H9 (cell line): ENCODE measurements around the gene ILK. TPM values are rescaled to one million over a fixed set of nuclear protein-coding genes. Genes with fewer than 3 reads are reported as not detected.
A peak's percentile ranks its signal among the peaks of the same experiment; 100 is the strongest.

Source experiments
- DNase-seq: peaks from one replicate; pipeline ENCODE4 v3.0.0-alpha.2; 2017
- H2AFZ ChIP-seq: one replicate; pipeline ENCODE4 v1.6.1; 2013; ENCODE audit warnings: mild to moderate bottlenecking, low read length, control low read depth, moderate library complexity
- H2AK5ac ChIP-seq: 2 replicates; pipeline ENCODE4 v1.6.1; 2013; ENCODE audit warnings: low read length, control low read depth, mixed read lengths; ENCODE audit not compliant: insufficient read length
- H2BK120ac ChIP-seq: one replicate; pipeline ENCODE4 v1.6.1; 2013; ENCODE audit warnings: low read depth, mild to moderate bottlenecking, low read length, control low read depth, inconsistent platforms; ENCODE audit not compliant: poor library complexity, severe bottlenecking
- H2BK12ac ChIP-seq: 2 replicates; pipeline ENCODE4 v1.6.1; 2013; ENCODE audit warnings: low read length, control low read depth, mixed read lengths, low read depth; ENCODE audit not compliant: insufficient read length
- H2BK15ac ChIP-seq: 2 replicates; pipeline ENCODE4 v1.6.1; 2013; ENCODE audit warnings: low read depth, low read length, control low read depth
- H2BK20ac ChIP-seq: one replicate; pipeline ENCODE4 v1.6.1; 2013; ENCODE audit warnings: low read depth, mild to moderate bottlenecking, low read length, control low read depth, inconsistent platforms; ENCODE audit not compliant: poor library complexity, severe bottlenecking
- H2BK5ac ChIP-seq: 2 replicates; pipeline ENCODE4 v1.6.1; 2013; ENCODE audit warnings: low read length, control low read depth, mixed read lengths; ENCODE audit not compliant: insufficient read length
- H3K14ac ChIP-seq: 2 replicates; pipeline ENCODE4 v1.6.1; 2013; ENCODE audit warnings: low read length, control low read depth; ENCODE audit not compliant: insufficient read depth
- H3K18ac ChIP-seq: 2 replicates; pipeline ENCODE4 v1.6.1; 2013; ENCODE audit warnings: low read depth, mild to moderate bottlenecking, mixed read lengths, low read length, control low read depth; ENCODE audit not compliant: insufficient read length
- H3K23ac ChIP-seq: 2 replicates; pipeline ENCODE4 v1.6.1; 2013; ENCODE audit warnings: low read length, control low read depth, mixed read lengths, low read depth; ENCODE audit not compliant: insufficient read length
- H3K23me2 ChIP-seq: 2 replicates; pipeline ENCODE4 v1.6.1; 2013; ENCODE audit warnings: low read depth, mild to moderate bottlenecking, mixed read lengths, low read length, control low read depth; ENCODE audit not compliant: insufficient read length, poor library complexity, severe bottlenecking
- H3K27ac ChIP-seq: 2 replicates; pipeline ENCODE4 v1.5.1; 2013; ENCODE audit warnings: low read length, control low read depth, mixed read lengths, low read depth; ENCODE audit not compliant: insufficient read length
- H3K27me3 ChIP-seq: 2 replicates; pipeline ENCODE4 v1.6.1; 2013; ENCODE audit warnings: low read length, control low read depth, inconsistent platforms; ENCODE audit not compliant: insufficient read depth
- H3K4ac ChIP-seq: 2 replicates; pipeline ENCODE4 v1.6.1; 2013; ENCODE audit warnings: low read depth, mild to moderate bottlenecking, control low read depth, inconsistent platforms, low read length, moderate library complexity
- H3K4me1 ChIP-seq: 2 replicates; pipeline ENCODE4 v1.6.1; 2013; ENCODE audit warnings: low read length, control low read depth, inconsistent platforms; ENCODE audit not compliant: insufficient read depth
- H3K4me2 ChIP-seq: 2 replicates; pipeline ENCODE4 v1.6.1; 2013; ENCODE audit warnings: low read length, control low read depth, mixed read lengths; ENCODE audit not compliant: insufficient read length, insufficient read depth
- H3K56ac ChIP-seq: 2 replicates; pipeline ENCODE4 v1.6.1; 2013; ENCODE audit warnings: low read depth, mild to moderate bottlenecking, mixed read lengths, low read length, control low read depth; ENCODE audit not compliant: insufficient read length
- H3K79me1 ChIP-seq: 2 replicates; pipeline ENCODE4 v1.6.1; 2013; ENCODE audit warnings: low read depth, mild to moderate bottlenecking, moderate library complexity, low read length, control low read depth, inconsistent platforms; ENCODE audit not compliant: insufficient read depth, poor library complexity, severe bottlenecking
- H3K79me2 ChIP-seq: 2 replicates; pipeline ENCODE4 v1.6.1; 2013; ENCODE audit warnings: low read length, control low read depth, inconsistent platforms; ENCODE audit not compliant: insufficient read depth
- H3K9ac ChIP-seq: 2 replicates; pipeline ENCODE4 v1.6.1; 2013; ENCODE audit warnings: low read length, control low read depth, mixed read lengths; ENCODE audit not compliant: insufficient read length; ENCODE audit errors: extremely low read depth
- H3K9me3 ChIP-seq: one replicate; pipeline ENCODE4 v1.6.1; 2013; ENCODE audit warnings: low read depth, low read length, inconsistent platforms; ENCODE audit not compliant: control insufficient read depth
- H3T11ph ChIP-seq: one replicate; pipeline ENCODE4 v1.6.1; 2013; ENCODE audit warnings: mild to moderate bottlenecking, low read length, control low read depth, inconsistent platforms
- H4K20me1 ChIP-seq: one replicate; pipeline ENCODE4 v1.6.1; 2013; ENCODE audit not compliant: control insufficient read depth, insufficient read length, insufficient read depth
- H4K5ac ChIP-seq: 2 replicates; pipeline ENCODE4 v1.6.1; 2013; ENCODE audit warnings: low read depth, mild to moderate bottlenecking, mixed read lengths, low read length, control low read depth; ENCODE audit not compliant: insufficient read length
- H4K8ac ChIP-seq: replicated peaks from 2 replicates; pipeline ENCODE4 v1.6.1; 2013; ENCODE audit warnings: low read length, control low read depth, mixed read lengths, low read depth; ENCODE audit not compliant: insufficient read length
- H4K91ac ChIP-seq: 2 replicates; pipeline ENCODE4 v1.6.1; 2013; ENCODE audit warnings: low read depth, mild to moderate bottlenecking, moderate library complexity, mixed read lengths, low read length, control low read depth; ENCODE audit not compliant: insufficient read length
- H3K27ac Mint-ChIP-seq, 3 experiments: 2 replicates in 2 of 3; 3 replicates in 1 of 3; pipeline ENCODE4 v1.8.0; 2020 to 2021; ENCODE audit warnings: mixed read lengths in 3 of 3, mild to moderate bottlenecking in 1 of 3, moderate library complexity in 1 of 3
- H3K27me3 Mint-ChIP-seq: 2 replicates; pipeline ENCODE4 v1.8.0; 2021; ENCODE audit warnings: low read depth, mild to moderate bottlenecking, moderate library complexity, mixed read lengths
- H3K36me3 Mint-ChIP-seq, 3 experiments: 2 replicates in 2 of 3; 3 replicates in 1 of 3; pipeline ENCODE4 v1.8.0; 2020 to 2021; ENCODE audit warnings: low read depth in 3 of 3, mixed read lengths in 3 of 3; ENCODE audit not compliant: insufficient read depth in 1 of 3
- H3K4me1 Mint-ChIP-seq, 2 experiments: 2 replicates each; pipeline ENCODE4 v1.8.0; 2020; ENCODE audit warnings: mixed read lengths in 2 of 2
- H3K4me3 Mint-ChIP-seq, 2 experiments: 2 replicates in 1 of 2; 3 replicates in 1 of 2; pipeline ENCODE4 v1.8.0; 2020 to 2021; ENCODE audit warnings: mild to moderate bottlenecking in 2 of 2, mixed read lengths in 2 of 2, moderate library complexity in 1 of 2
- H3K9me3 Mint-ChIP-seq, 2 experiments: 2 replicates in 1 of 2; 3 replicates in 1 of 2; pipeline ENCODE4 v1.8.0; 2020; ENCODE audit warnings: mild to moderate bottlenecking in 2 of 2, mixed read lengths in 2 of 2, moderate library complexity in 1 of 2
- WGBS: extraction: QIAGEN DNeasy Blood & Tissue Kit; methylation state at CpG from one replicate; pipeline ENCODE4 v1.1.7; 2013; ENCODE audit warnings: missing lambda C conversion rate, low lambda C conversion rate, mixed read lengths; ENCODE audit not compliant: insufficient read length; ENCODE audit errors: extremely low coverage; 5-methylcytosine and 5-hydroxymethylcytosine counted together
- total RNA-seq: library from RNA; stranded (reverse); gene quantifications from 2 replicates; pipeline ENCODE4 v1.2.1, GENCODE V29; 2021
- TF ChIP-seq, protein P1 (sequence below): fragments of 200-600 bp; sonication (generic); conservative IDR thresholded peaks from 3 replicates; pipeline ENCODE4 v1.8.0; 2021; ENCODE audit warnings: antibody characterized with exemption, mild to moderate bottlenecking

Gene ILK
- total RNA-seq, 1 experiment from 2014 or later: 100 TPM

- Histone ChIP-seq H3K9me3 (no peaks in the 10 kb centered on the region), H3K79me1 (no peaks in the 10 kb centered on the region), H3K18ac (no peak overlapping the region), H3K27me3 (peaks cover 22% of the 10 kb centered on the region; the same call in 1 of the 2 replicates), H3K23me2 (peaks cover 7% of the 10 kb centered on the region), H3K4ac (no peak overlapping the region), H3K4me1 (peaks cover 1% of the 10 kb centered on the region; the same call in 1 of the 2 replicates), H3K79me2 (no peaks in the 10 kb centered on the region), H3K23ac (no peak overlapping the region), H3K14ac (no peak overlapping the region), H3T11ph (no peak overlapping the region), H4K8ac (no peak overlapping the region), H4K20me1 (no peaks in the 10 kb centered on the region), H2BK120ac (no peak overlapping the region), H3K4me2 (peak overlapping the region; percentile 90), H3K56ac (no peak overlapping the region), H2AK5ac (no peak overlapping the region), H2BK15ac (no peak overlapping the region), H2BK12ac (no peak overlapping the region), H2AFZ (no peak overlapping the region), H2BK5ac (no peak overlapping the region), H3K27ac (no peak overlapping the region), H3K9ac (no peak overlapping the region), H2BK20ac (no peak overlapping the region), H4K5ac (no peak overlapping the region), H4K91ac (no peak overlapping the region)
- peak overlapping the region; percentile 72 to 90 for H3K4me3 Mint-ChIP-seq
- WGBS: no CpG with 5 or more reads among the region's 5 CpGs
- peaks cover 10 to 11% of the 10 kb centered on the region in 2 experiments for H3K4me1 Mint-ChIP-seq
- H3K27me3 Mint-ChIP-seq: peaks cover 21% of the 10 kb centered on the region
- no peak overlapping the region for H3K27ac Mint-ChIP-seq
- no peak for DNase-seq
- H3K9me3 Mint-ChIP-seq: no peaks in the 10 kb centered on the region
- H3K36me3 Mint-ChIP-seq: no peaks in the 10 kb centered on the region
- TF ChIP-seq, protein P1, sequence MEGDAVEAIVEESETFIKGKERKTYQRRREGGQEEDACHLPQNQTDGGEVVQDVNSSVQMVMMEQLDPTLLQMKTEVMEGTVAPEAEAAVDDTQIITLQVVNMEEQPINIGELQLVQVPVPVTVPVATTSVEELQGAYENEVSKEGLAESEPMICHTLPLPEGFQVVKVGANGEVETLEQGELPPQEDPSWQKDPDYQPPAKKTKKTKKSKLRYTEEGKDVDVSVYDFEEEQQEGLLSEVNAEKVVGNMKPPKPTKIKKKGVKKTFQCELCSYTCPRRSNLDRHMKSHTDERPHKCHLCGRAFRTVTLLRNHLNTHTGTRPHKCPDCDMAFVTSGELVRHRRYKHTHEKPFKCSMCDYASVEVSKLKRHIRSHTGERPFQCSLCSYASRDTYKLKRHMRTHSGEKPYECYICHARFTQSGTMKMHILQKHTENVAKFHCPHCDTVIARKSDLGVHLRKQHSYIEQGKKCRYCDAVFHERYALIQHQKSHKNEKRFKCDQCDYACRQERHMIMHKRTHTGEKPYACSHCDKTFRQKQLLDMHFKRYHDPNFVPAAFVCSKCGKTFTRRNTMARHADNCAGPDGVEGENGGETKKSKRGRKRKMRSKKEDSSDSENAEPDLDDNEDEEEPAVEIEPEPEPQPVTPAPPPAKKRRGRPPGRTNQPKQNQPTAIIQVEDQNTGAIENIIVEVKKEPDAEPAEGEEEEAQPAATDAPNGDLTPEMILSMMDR: no peak
These were observed 53.4 kb downstream of the ILK start for GRCh38 chr11:6656936-6657335.
